Caco-2 (cell line): ENCODE data around the gene ST6GALNAC6. TPM values are rescaled to one million over a fixed set of nuclear protein-coding genes. Genes with fewer than 3 reads are reported as not detected.

ENCODE experiments used
- BruUV-seq: library from RNA; stranded (reverse); fragments of 400-500 nt; replicated peaks from 2 replicates; lab custom pipeline; 2021; lab: Mats Ljungman, UMichigan
- CTCF ChIA-PET: fragments of 300-600 bp; sonication (Branson Sonifier 250); formaldehyde crosslinking; loops from one replicate; lab custom pipeline; 2022; ENCODE audit warnings: antibody characterized with exemption; lab: Charles Lee
- POLR2A ChIA-PET: fragments of 300-600 bp; sonication (Branson Sonifier 250); formaldehyde crosslinking; loops from one replicate; lab custom pipeline; 2022; ENCODE audit warnings: antibody characterized with exemption; lab: Charles Lee
- DNase-seq, 2 experiments: peaks; one replicate each; pipeline versions ENCODE4 v3.0.0 to v3.0.0-alpha.2; 2020 to 2022
- H3K27me3 ChIP-seq: replicated peaks from 2 replicates; pipeline ENCODE4 v1.6.0; 2011; ENCODE audit warnings: low read length; ENCODE audit not compliant: control insufficient read depth, insufficient read depth
- H3K36me3 ChIP-seq: 2 replicates; pipeline ENCODE4 v1.5.1; 2011; ENCODE audit warnings: low read length; ENCODE audit not compliant: control insufficient read depth, insufficient read depth
- H3K4me1 ChIP-seq: fragments of 250-450 bp; sonication (Bioruptor Pico); 2 replicates; pipeline ENCODE4 v1.5.1; 2020; ENCODE audit warnings: mild to moderate bottlenecking
- H3K4me3 ChIP-seq: 2 replicates; pipeline ENCODE4 v1.5.1; 2011; ENCODE audit warnings: low read depth, mild to moderate bottlenecking, control low read depth, low read length
- H3K9me3 ChIP-seq: fragments of 250-450 bp; sonication (Bioruptor Pico); 2 replicates; pipeline ENCODE4 v1.5.1; 2020; ENCODE audit warnings: mild to moderate bottlenecking, moderate library complexity
- H3K27ac Mint-ChIP-seq: one replicate; pipeline ENCODE4 v1.8.0; 2022; ENCODE audit warnings: mixed read lengths; ENCODE audit not compliant: unreplicated experiment
- H3K27me3 Mint-ChIP-seq: one replicate; pipeline ENCODE4 v1.8.0; 2022; ENCODE audit warnings: mixed read lengths; ENCODE audit not compliant: insufficient read depth, unreplicated experiment
- H3K36me3 Mint-ChIP-seq: one replicate; pipeline ENCODE4 v1.8.0; 2022; ENCODE audit warnings: mild to moderate bottlenecking, mixed read lengths; ENCODE audit not compliant: insufficient read depth, unreplicated experiment
- H3K4me1 Mint-ChIP-seq: one replicate; pipeline ENCODE4 v1.8.0; 2022; ENCODE audit warnings: low read depth, mixed read lengths; ENCODE audit not compliant: unreplicated experiment
- H3K4me3 Mint-ChIP-seq: one replicate; pipeline ENCODE4 v1.8.0; 2022; ENCODE audit warnings: mild to moderate bottlenecking, moderate library complexity, mixed read lengths; ENCODE audit not compliant: unreplicated experiment
- H3K9me3 Mint-ChIP-seq: one replicate; pipeline ENCODE4 v1.8.0; 2022; ENCODE audit warnings: mixed read lengths; ENCODE audit not compliant: unreplicated experiment
- intact Hi-C: fragments of 100-400 bp; cut with micrococcal nuclease; formaldehyde crosslinking; loops from one replicate; pipeline ENCODE4 v1.10.0; 2022; ENCODE audit not compliant: unreplicated experiment
- total RNA-seq: library from RNA; stranded (reverse); gene quantifications from 2 replicates; pipeline ENCODE4 v1.2.3, GENCODE V29; 2022
- TF ChIP-seq, protein P1 (sequence below), 2 experiments: fragments of 200-600 bp in 1 of 2; IDR thresholded peaks; 1 replicate in 1 of 2; 2 replicates in 1 of 2; pipeline versions ENCODE4 v1.5.1 to v1.8.0; 2011 to 2022; ENCODE audit warnings: antibody characterized with exemption in 1 of 2, control low read depth in 1 of 2, inconsistent platforms in 1 of 2, low read depth in 1 of 2, low read length in 1 of 2, mild to moderate bottlenecking in 1 of 2, moderate library complexity in 1 of 2; ENCODE audit not compliant: insufficient read depth in 1 of 2, severe bottlenecking in 1 of 2, unreplicated experiment in 1 of 2

Gene ST6GALNAC6
- total RNA-seq, 1 experiment from 2014 or later = 20.7 TPM

DNA sequence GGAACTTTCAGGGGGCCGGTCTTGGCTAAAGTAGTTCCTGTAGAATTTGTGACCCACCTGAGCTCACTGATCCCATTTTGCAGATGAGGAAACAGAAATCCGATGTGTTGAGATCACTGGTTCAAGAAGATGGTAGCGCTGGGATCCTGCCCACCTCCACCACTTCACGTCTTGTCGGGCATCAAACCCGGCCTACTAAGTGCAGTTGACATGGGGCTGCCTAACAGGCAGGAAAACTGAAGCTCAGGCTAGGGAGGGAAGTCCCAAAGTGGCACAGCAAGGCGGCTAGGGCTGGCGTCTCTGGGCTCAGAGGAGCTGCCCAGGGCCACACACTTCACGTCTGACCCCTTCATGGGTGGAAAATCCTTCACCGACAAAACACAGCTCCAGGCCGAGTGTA, 44.4 kb downstream of the ST6GALNAC6 start:
- Histone ChIP-seq H3K27me3 (no peaks in the 10 kb centered on the region), H3K4me1 (peaks cover 9% of the 10 kb centered on the region; the same call in 1 of the 2 replicates), H3K9me3 (peaks cover under 1% of the 10 kb centered on the region; the same call in 1 of the 2 replicates), H3K4me3 (no peak overlapping the region), H3K36me3 (no peaks in the 10 kb centered on the region)
- ChIA-PET POLR2A (no interaction called here), CTCF (no interaction called here)
- H3K36me3 Mint-ChIP-seq = no peaks in the 10 kb centered on the region
- H3K4me3 Mint-ChIP-seq = no peak overlapping the region
- no peak overlapping the region for H3K27ac Mint-ChIP-seq
- no peaks in the 10 kb centered on the region for H3K9me3 Mint-ChIP-seq
- no peak for DNase-seq
- H3K4me1 Mint-ChIP-seq = peaks cover 7% of the 10 kb centered on the region
- TF ChIP-seq, protein P1, sequence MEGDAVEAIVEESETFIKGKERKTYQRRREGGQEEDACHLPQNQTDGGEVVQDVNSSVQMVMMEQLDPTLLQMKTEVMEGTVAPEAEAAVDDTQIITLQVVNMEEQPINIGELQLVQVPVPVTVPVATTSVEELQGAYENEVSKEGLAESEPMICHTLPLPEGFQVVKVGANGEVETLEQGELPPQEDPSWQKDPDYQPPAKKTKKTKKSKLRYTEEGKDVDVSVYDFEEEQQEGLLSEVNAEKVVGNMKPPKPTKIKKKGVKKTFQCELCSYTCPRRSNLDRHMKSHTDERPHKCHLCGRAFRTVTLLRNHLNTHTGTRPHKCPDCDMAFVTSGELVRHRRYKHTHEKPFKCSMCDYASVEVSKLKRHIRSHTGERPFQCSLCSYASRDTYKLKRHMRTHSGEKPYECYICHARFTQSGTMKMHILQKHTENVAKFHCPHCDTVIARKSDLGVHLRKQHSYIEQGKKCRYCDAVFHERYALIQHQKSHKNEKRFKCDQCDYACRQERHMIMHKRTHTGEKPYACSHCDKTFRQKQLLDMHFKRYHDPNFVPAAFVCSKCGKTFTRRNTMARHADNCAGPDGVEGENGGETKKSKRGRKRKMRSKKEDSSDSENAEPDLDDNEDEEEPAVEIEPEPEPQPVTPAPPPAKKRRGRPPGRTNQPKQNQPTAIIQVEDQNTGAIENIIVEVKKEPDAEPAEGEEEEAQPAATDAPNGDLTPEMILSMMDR (IDR thresholded peaks at IDR 0.05; ENCODE audit: insufficient read depth in 1 of 2, low read depth in 1 of 2, low read length in 1 of 2, severe bottlenecking in 1 of 2, unreplicated experiment in 1 of 2) = no peak
- H3K27me3 Mint-ChIP-seq = no peaks in the 10 kb centered on the region
- no TSS peak for BruUV-seq
- intact Hi-C loops = no loop called here

DNA sequence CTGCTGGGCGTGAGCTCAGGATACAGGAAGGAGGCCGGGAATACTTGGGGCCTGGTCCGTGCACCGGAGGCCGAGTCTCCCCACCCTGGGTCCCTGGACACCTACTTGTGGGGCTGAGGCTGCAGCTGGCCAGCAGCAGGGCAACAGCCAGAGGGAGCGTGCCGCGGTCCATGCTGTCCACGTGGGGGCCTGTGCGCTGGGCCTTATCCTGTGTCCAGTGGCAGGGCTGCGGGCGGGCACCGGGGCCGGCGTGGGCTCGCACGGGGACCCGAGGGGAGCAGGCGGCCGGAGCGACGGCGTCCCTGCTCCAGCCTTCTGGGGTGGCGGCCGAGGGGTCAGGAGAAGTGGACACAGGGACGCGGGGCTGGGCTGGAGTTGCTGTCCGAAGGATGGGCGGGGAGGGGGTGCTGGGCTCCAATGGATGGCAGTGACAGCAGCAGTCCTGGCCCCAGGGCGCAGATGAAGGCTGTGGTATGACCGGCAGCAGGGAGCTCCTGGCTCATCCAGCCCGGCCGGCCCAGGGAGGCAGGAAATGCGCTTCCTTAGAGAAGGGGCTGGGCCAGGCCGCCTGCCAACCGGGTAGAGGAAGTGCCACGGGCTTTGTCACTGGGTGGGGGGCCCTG, 45.1 kb downstream of the ST6GALNAC6 start, which contains the start of gene ENG:
ENG (minus strand) TSS at position 475 of the 623 bp plus-strand sequence; CDS start at position 172, 303 bp downstream.
- BruUV-seq = no TSS peak
- Mint-ChIP-seq H3K4me3 (no peak within 1 kb of the TSS), H3K27me3 (no peaks in the 10 kb centered on the region), H3K36me3 (no peaks in the 10 kb centered on the region), H3K9me3 (peaks cover 6% of the 10 kb centered on the region), H3K27ac (no peak within 1 kb of the TSS), H3K4me1 (peaks cover 6% of the 10 kb centered on the region)
- CTCF ChIA-PET = no interaction called here
- H3K9me3 ChIP-seq = peaks cover 7% of the 10 kb centered on the region
- intact Hi-C loops = no loop called here
- H3K36me3 ChIP-seq = no peaks in the 10 kb centered on the region
- DNase-seq = no peak
- no peak within 1 kb of the TSS for H3K4me3 ChIP-seq
- no peaks in the 10 kb centered on the region for H3K27me3 ChIP-seq
- POLR2A ChIA-PET = no interaction called here
- H3K4me1 ChIP-seq = peaks cover 9% of the 10 kb centered on the region; the same call in 1 of the 2 replicates
- TF ChIP-seq, protein P1 (IDR thresholded peaks at IDR 0.05; ENCODE audit: insufficient read depth in 1 of 2, low read depth in 1 of 2, low read length in 1 of 2, severe bottlenecking in 1 of 2, unreplicated experiment in 1 of 2) = no peak

DNA sequence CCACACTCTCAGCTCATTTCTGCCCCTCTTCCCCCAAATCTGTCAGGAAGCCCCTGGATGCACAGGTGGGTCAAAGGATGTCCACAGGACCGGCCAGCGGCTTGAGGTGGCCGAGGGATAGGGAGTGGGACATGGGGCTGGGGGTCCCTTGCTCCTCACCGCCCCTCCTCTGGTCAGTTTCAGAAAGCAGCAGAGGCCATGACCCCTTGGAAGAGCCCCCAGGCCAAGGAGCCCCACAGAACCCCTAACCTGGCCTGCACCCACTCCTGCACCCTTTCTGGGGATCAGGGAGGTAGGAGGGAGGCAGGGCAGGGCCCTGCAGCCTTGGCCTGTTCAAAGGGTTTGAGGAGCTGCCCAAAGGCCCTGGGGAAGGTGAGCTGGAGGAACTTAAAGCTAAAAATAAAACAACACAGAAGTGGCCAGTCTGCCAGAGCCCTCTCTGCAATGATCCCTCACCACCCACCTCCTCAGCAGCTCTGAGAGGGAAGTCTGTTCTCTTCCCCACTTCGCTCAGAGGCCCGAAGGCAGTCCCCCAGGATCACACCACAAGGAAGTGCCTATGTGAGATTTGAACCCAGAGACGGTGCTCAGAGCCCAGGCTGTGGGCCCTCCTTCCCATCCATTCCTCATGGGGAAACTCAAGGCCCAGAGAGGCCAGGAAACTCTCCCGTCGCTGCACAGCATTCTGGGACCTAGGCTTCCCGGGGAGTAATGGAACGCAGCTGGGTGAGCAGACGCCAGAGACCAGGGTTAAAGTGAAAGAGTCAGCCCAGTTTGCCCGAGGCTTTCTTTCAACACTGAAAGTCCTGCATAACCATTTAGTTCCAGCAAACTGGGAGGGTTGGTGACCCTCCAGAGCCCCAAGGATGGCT, 45.9 kb downstream of the ST6GALNAC6 start:
- Mint-ChIP-seq H3K27me3 (no peaks in the 10 kb centered on the region), H3K4me3 (no peak overlapping the region), H3K4me1 (no peaks in the 10 kb centered on the region), H3K27ac (no peak overlapping the region), H3K36me3 (no peaks in the 10 kb centered on the region), H3K9me3 (peaks cover 11% of the 10 kb centered on the region)
- H3K27me3 ChIP-seq = no peaks in the 10 kb centered on the region
- no peak overlapping the region for H3K4me3 ChIP-seq
- ChIA-PET CTCF (interaction anchor here (0.6 to 1.4 kb wide), 2 partner anchors 29 to 334 kb away, joined by 3 to 6 read pairs; no protein-coding TSS in a partner anchor), POLR2A (interaction anchor here (0.6 kb wide), 1 partner anchor 62 kb away, joined by 3 read pairs; no protein-coding TSS in a partner anchor)
- TF ChIP-seq, protein P1 (IDR thresholded peaks at IDR 0.05; ENCODE audit: insufficient read depth in 1 of 2, low read depth in 1 of 2, low read length in 1 of 2, severe bottlenecking in 1 of 2, unreplicated experiment in 1 of 2) = no peak
- no peak for DNase-seq
- no peaks in the 10 kb centered on the region for H3K36me3 ChIP-seq
- BruUV-seq = no TSS peak
- intact Hi-C loops = no loop called here
- H3K4me1 ChIP-seq = peaks cover 1% of the 10 kb centered on the region; the same call in 1 of the 2 replicates
- H3K9me3 ChIP-seq = peaks cover 14% of the 10 kb centered on the region
